Measurements from ENCODE around the gene DOCK2. TPM values are rescaled to one million over a fixed set of nuclear protein-coding genes. Genes with fewer than 3 reads are reported as not detected.

The DOCK2 gene
- total RNA-seq, 1 donor from 2014 or later: 108 TPM

DNA sequence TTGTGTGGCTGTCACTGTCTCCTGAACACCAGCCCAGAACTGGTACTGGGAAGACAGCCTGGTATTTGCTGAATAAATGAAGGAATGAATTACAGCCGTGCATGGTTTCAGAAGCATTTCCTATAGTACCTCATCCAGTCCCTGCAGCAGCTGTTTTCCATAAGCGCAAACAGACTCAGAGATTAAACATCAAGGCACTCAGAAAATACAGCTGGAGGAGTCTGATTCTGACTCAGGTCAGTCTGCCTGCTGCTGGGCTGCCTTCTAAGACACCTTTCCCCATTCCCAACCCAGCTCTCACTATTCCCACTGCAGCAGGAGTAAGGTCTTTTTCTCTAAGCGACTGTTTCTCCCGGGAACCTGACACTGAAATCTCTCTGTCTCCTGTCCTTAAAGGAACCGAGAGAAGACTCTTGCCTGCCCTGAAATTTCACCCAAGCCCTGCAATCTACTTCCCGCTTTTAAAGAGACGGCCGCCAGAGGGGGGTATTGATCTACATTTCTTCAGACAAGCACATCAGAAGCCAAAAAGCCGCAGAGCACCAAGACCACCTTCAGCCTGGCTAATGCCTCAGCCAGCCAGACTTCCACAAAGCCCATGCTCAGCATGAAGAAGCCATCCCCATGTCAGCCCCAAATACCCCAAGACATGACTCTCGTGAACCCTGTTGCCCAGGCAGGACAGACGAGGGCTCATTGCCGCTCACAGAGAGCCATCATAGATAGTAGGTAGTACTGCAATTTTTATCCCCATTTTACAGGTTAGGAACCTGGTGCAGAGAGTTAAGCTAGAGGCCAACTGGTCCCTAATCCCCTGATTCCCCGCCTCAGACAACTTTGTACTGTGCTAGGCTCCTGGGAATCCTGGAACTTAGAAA lies 463.2 kb downstream of the DOCK2 start:
- peak; percentile 69 for DNase-seq
- Histone ChIP-seq H3K9me3 (no peaks in the 10 kb centered on the region), H3K4me3 (no peak overlapping the region), H3K27ac (no peak overlapping the region), H3K36me3 (no peaks in the 10 kb centered on the region), H3K27me3 (ENCODE audit: low read depth) (no peaks in the 10 kb centered on the region), H3K4me1 (no peaks in the 10 kb centered on the region)
- intact Hi-C loops (cut with DNase I): loop anchor here (5.0 kb wide), 1 partner anchor 77 kb away; no protein-coding TSS in a partner anchor
- TF ChIP-seq, protein P1, sequence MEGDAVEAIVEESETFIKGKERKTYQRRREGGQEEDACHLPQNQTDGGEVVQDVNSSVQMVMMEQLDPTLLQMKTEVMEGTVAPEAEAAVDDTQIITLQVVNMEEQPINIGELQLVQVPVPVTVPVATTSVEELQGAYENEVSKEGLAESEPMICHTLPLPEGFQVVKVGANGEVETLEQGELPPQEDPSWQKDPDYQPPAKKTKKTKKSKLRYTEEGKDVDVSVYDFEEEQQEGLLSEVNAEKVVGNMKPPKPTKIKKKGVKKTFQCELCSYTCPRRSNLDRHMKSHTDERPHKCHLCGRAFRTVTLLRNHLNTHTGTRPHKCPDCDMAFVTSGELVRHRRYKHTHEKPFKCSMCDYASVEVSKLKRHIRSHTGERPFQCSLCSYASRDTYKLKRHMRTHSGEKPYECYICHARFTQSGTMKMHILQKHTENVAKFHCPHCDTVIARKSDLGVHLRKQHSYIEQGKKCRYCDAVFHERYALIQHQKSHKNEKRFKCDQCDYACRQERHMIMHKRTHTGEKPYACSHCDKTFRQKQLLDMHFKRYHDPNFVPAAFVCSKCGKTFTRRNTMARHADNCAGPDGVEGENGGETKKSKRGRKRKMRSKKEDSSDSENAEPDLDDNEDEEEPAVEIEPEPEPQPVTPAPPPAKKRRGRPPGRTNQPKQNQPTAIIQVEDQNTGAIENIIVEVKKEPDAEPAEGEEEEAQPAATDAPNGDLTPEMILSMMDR (IDR thresholded peaks at IDR 0.05): peak; percentile 67
- ATAC-seq: peak in 1 of 2 donors; percentile 58

- no peaks in the 10 kb centered on the region for H3K9me3 ChIP-seq
- TF ChIP-seq, protein P1 (IDR thresholded peaks at IDR 0.05): no peak
- no peaks in the 10 kb centered on the region for H3K27me3 ChIP-seq (ENCODE audit: low read depth)
- H3K27ac ChIP-seq: no peak overlapping the region
- no peaks in the 10 kb centered on the region for H3K36me3 ChIP-seq
- intact Hi-C loops (cut with DNase I): loop anchor here (5.0 kb wide), 1 partner anchor 74 kb away; no protein-coding TSS in a partner anchor
- H3K4me3 ChIP-seq: no peak overlapping the region
- DNase-seq (no peak), ATAC-seq (no peak)
- no peaks in the 10 kb centered on the region for H3K4me1 ChIP-seq
Observed at GRCh38 chr5:170103447-170103846, 466.4 kb downstream of the DOCK2 start.

DNA sequence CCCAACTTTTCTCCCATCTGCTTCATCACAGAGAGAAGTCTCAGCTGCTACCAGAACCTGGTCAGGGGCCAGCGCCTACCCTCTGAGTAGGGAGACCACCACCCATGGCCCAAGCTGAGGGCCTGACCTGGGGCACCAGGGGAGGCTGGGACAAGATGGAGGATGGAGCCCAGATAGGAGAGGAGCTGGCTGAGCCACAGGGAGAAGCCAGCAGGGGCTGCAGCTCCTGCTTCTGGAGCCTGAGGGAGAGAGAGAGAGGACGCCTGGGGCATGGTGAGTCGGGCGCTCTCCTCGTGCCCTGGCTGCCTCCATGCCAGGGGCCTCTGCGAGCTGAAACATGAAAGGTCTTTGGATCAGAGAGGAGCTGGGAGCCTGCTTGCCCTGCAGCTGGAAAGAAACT lies 467.2 kb downstream of the DOCK2 start:
- TF ChIP-seq, protein P1 (IDR thresholded peaks at IDR 0.05): no peak
- Histone ChIP-seq H3K36me3 (no peaks in the 10 kb centered on the region), H3K4me1 (no peaks in the 10 kb centered on the region), H3K9me3 (no peaks in the 10 kb centered on the region), H3K27ac (no peak overlapping the region), H3K27me3 (ENCODE audit: low read depth) (no peaks in the 10 kb centered on the region), H3K4me3 (no peak overlapping the region)
- no peak for ATAC-seq
- DNase-seq: no peak
- intact Hi-C loops (cut with DNase I): loop anchor here (5.0 kb wide), 1 partner anchor 73 kb away; no protein-coding TSS in a partner anchor

GRCh38 chr5:170104710-170105109 lies 467.6 kb downstream of the DOCK2 start:
- Histone ChIP-seq H3K4me3 (no peak overlapping the region), H3K27ac (no peak overlapping the region), H3K27me3 (ENCODE audit: low read depth) (no peaks in the 10 kb centered on the region), H3K9me3 (no peaks in the 10 kb centered on the region), H3K4me1 (no peaks in the 10 kb centered on the region), H3K36me3 (no peaks in the 10 kb centered on the region)
- no peak for DNase-seq
- TF ChIP-seq, protein P1 (IDR thresholded peaks at IDR 0.05): no peak
- ATAC-seq: no peak
- intact Hi-C loops (cut with DNase I): loop anchor here (5.0 kb wide), 1 partner anchor 73 kb away; no protein-coding TSS in a partner anchor

- DNase-seq (peak; percentile 53), ATAC-seq (peak; percentile 76 to 85)
- TF ChIP-seq, protein P1 (IDR thresholded peaks at IDR 0.05): no peak
- no peaks in the 10 kb centered on the region for H3K27me3 ChIP-seq (ENCODE audit: low read depth)
- no peak within 1 kb of the TSS for H3K4me3 ChIP-seq
- no peak within 1 kb of the TSS for H3K27ac ChIP-seq
- no peaks in the 10 kb centered on the region for H3K4me1 ChIP-seq
- no peaks in the 10 kb centered on the region for H3K9me3 ChIP-seq
- no peaks in the 10 kb centered on the region for H3K36me3 ChIP-seq
- intact Hi-C loops (cut with DNase I): no loop called here
Observed at GRCh38 chr5:170105642-170106611, 468.9 kb downstream of the DOCK2 start, which contains the start of gene FOXI1. TSS of gene FOXI1 (plus strand) at chr5:170105897. CDS start at chr5:170105958, 61 bp downstream.
